Measurements from ENCODE around the gene SEC22A. TPM values are rescaled to one million over a fixed set of nuclear protein-coding genes. Genes with fewer than 3 reads are reported as not detected.
A peak's percentile ranks its signal among the peaks of the same experiment; 100 is the strongest.

SEC22A gene
- total and polyA plus RNA-seq, 10 of the 15 experiments (the other 5 are each of a cell fraction or from before 2014, with no cell fraction given) = 19.3 to 70.3 (median 36.7) TPM

DNA sequence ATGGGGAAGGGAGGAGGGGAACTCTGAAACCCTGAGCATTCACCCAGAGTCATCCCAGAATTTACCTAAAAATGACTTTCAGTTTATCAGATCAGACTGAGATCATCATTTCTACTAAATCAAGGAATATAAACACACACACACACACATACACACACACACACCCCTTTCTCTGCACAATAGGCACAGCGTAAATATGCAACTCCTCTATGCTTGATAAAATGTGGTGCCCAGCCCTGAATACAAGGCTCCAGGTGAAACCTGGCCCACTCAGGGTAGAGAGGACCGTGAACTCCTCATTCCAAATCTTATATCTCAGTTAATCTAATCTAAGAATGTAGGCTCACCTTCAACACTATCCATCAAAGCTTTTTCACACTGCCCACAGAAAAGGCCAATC is 31.8 kb upstream of the SEC22A start:
- Histone ChIP-seq H3K36me3 (ENCODE audit: control insufficient read depth in 2 of 2, insufficient read depth in 2 of 2, low read length in 1 of 2) (no peaks in the 10 kb centered on the region; a peak in 2 of 4 replicates), H3K27ac (ENCODE audit: control insufficient read depth, insufficient read depth) (no peak overlapping the region), H3K4me3 (no peak overlapping the region), H3K4me1 (ENCODE audit: control insufficient read depth, insufficient read depth, low read length) (no peaks in the 10 kb centered on the region), H3K27me3 (replicated peaks in 1 of 2; ENCODE audit: control insufficient read depth in 2 of 2, insufficient read depth in 2 of 2, low read length in 1 of 2) (no peaks in the 10 kb centered on the region), H3K4me2 (ENCODE audit: control insufficient read depth, insufficient read depth) (no peak overlapping the region), H4K20me1 (ENCODE audit: control insufficient read depth, insufficient read depth) (no peaks in the 10 kb centered on the region), H3K9me3 (replicated peaks; ENCODE audit: control insufficient read depth, insufficient read depth, low read length) (no peaks in the 10 kb centered on the region), H2AFZ (ENCODE audit: control insufficient read depth, low read depth, low read length) (no peak overlapping the region), H3K9ac (ENCODE audit: control insufficient read depth, insufficient read depth, low read length) (no peak overlapping the region), H3K79me2 (ENCODE audit: control insufficient read depth, insufficient read depth, low read length) (no peaks in the 10 kb centered on the region)
- DNase-seq (ENCODE audit: low read depth, low spot score) = no peak
- SMC1A ChIA-PET (ENCODE audit: uncharacterized antibody, unreplicated experiment) = no interaction called here
- 50% methylated on average over 2 of the region's 2 CpGs for WGBS (ENCODE audit: insufficient coverage, insufficient replicate concordance, low lambda C conversion rate, missing lambda C conversion rate)
- no TSS peak for BruUV-seq (replicated peaks)
- CTCF ChIA-PET = no interaction called here
- ATAC-seq = no peak
- POLR2A ChIA-PET = no interaction called here
- intact Hi-C loops (cut with micrococcal nuclease; ENCODE audit: unreplicated experiment) (no loop called here), in situ Hi-C loops (cut with MboI) (no loop called here)
- TF ChIP-seq, protein P1, sequence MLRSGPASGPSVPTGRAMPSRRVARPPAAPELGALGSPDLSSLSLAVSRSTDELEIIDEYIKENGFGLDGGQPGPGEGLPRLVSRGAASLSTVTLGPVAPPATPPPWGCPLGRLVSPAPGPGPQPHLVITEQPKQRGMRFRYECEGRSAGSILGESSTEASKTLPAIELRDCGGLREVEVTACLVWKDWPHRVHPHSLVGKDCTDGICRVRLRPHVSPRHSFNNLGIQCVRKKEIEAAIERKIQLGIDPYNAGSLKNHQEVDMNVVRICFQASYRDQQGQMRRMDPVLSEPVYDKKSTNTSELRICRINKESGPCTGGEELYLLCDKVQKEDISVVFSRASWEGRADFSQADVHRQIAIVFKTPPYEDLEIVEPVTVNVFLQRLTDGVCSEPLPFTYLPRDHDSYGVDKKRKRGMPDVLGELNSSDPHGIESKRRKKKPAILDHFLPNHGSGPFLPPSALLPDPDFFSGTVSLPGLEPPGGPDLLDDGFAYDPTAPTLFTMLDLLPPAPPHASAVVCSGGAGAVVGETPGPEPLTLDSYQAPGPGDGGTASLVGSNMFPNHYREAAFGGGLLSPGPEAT (IDR thresholded peaks at IDR 0.05; ENCODE audit: low read depth) = no peak
- TF ChIP-seq, protein P2, sequence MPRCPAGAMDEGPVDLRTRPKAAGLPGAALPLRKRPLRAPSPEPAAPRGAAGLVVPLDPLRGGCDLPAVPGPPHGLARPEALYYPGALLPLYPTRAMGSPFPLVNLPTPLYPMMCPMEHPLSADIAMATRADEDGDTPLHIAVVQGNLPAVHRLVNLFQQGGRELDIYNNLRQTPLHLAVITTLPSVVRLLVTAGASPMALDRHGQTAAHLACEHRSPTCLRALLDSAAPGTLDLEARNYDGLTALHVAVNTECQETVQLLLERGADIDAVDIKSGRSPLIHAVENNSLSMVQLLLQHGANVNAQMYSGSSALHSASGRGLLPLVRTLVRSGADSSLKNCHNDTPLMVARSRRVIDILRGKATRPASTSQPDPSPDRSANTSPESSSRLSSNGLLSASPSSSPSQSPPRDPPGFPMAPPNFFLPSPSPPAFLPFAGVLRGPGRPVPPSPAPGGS (IDR thresholded peaks at IDR 0.05; ENCODE audit: borderline replicate concordance, insufficient read depth, low read depth, low read length, poor library complexity, severe bottlenecking) = no peak
- TF ChIP-seq HDAC6 (IDR thresholded peaks at IDR 0.05; ENCODE audit: unreplicated experiment) (no peak), TBL1XR1 (IDR thresholded peaks at IDR 0.05; ENCODE audit: low read depth, low read length) (no peak), CHD4 (IDR thresholded peaks at IDR 0.05) (no peak), BRCA1 (IDR thresholded peaks at IDR 0.05; ENCODE audit: low read depth, low read length) (no peak), NFIC (IDR thresholded peaks at IDR 0.05; ENCODE audit: low read depth, low read length) (no peak)
- RAD21 ChIA-PET (ENCODE audit: unreplicated experiment) = no interaction called here
- peak; percentile 35 for FAIRE-seq

All from GM12878 (cell line).